ENCODE measurements around the gene ALLC. TPM values are rescaled to one million over a fixed set of nuclear protein-coding genes. Genes with fewer than 3 reads are reported as not detected.

Gene ALLC
- total and polyA plus RNA-seq, 2 donors (not counting 1 experiment from before 2014, with no cell fraction given): not detected

DNA sequence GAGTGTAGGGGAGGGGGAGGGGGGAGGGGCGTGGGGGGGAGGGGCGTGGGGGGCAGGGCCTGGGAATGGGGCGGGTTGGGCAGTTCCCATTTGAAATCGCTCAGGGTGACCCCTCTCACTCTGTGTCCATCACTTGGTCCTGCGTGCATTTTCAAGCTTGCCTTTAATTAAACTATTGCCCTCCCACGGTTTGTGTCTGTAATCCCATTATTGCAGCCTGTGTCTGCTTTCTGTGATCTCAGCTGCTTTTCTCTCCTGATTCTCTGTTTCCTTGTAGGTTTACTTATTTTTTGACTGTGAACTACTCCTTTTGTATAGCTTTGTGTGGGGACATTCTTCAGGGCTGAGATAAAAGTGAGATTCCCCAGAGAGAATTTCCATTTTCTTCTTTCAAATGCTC, 46.7 kb downstream of the ALLC start:
- TF ChIP-seq, protein P1, sequence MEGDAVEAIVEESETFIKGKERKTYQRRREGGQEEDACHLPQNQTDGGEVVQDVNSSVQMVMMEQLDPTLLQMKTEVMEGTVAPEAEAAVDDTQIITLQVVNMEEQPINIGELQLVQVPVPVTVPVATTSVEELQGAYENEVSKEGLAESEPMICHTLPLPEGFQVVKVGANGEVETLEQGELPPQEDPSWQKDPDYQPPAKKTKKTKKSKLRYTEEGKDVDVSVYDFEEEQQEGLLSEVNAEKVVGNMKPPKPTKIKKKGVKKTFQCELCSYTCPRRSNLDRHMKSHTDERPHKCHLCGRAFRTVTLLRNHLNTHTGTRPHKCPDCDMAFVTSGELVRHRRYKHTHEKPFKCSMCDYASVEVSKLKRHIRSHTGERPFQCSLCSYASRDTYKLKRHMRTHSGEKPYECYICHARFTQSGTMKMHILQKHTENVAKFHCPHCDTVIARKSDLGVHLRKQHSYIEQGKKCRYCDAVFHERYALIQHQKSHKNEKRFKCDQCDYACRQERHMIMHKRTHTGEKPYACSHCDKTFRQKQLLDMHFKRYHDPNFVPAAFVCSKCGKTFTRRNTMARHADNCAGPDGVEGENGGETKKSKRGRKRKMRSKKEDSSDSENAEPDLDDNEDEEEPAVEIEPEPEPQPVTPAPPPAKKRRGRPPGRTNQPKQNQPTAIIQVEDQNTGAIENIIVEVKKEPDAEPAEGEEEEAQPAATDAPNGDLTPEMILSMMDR (conservative IDR thresholded peaks at IDR 0.05 in 1 of 2, IDR thresholded peaks at IDR 0.05 in 1 of 2; ENCODE audit: low read depth in 1 of 2, low read length in 2 of 2): no peak
- no peak for TF ChIP-seq EZH2 (IDR thresholded peaks at IDR 0.05; ENCODE audit: low read length, missing control alignments)
- DNase-seq (ENCODE audit: low read depth in 2 of 2): no peak
- Histone ChIP-seq H3K79me2 (ENCODE audit: control insufficient read depth, insufficient read depth, low read length) (no peaks in the 10 kb centered on the region), H3K4me1 (ENCODE audit: control insufficient read depth, extremely low read depth, insufficient read depth, low read length) (no peaks in the 10 kb centered on the region), H3K9me3 (ENCODE audit: control insufficient read depth, insufficient read depth, low read depth, low read length) (no peaks in the 10 kb centered on the region), H2AFZ (ENCODE audit: low read length) (no peak overlapping the region), H3K9ac (ENCODE audit: insufficient read depth, low read length) (no peak overlapping the region), H3K27ac (ENCODE audit: insufficient read depth, low read length) (no peak overlapping the region), H3K4me2 (ENCODE audit: extremely low read depth, insufficient read depth, low read length) (no peak overlapping the region), H3K36me3 (ENCODE audit: control insufficient read depth, insufficient read depth, low read length) (no peaks in the 10 kb centered on the region), H4K20me1 (ENCODE audit: control insufficient read depth, extremely low read depth, insufficient read depth, low read length) (no peaks in the 10 kb centered on the region), H3K4me3 (replicated peaks in 1 of 4; ENCODE audit: control extremely low read depth in 1 of 4, insufficient read depth in 1 of 4, low read depth in 3 of 4, low read length in 4 of 4) (no peak overlapping the region), H3K27me3 (ENCODE audit: control insufficient read depth, insufficient read depth, low read length) (no peaks in the 10 kb centered on the region)

DNA sequence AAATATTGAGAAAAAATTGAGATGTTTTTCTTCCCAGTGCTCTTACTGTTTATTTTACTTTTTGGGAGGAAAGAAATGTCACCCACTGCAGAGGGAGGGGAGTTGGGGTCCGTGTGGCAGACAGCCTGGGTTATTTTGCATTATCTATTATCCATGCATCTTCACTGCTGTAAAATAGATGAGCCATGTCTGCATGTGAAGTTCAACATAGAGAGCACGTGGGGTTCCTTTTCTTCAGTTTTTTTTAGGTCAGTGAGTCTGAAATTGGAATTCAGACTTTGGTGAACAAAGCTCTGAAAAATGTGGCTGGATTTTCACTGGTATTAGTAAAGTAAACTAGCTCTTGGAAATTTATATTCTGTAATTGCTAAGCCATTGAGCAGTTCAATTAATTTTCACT, 47.8 kb downstream of the ALLC start:
- no peak overlapping the region for H3K4me2 ChIP-seq (ENCODE audit: extremely low read depth, insufficient read depth, low read length)
- no peaks in the 10 kb centered on the region for H4K20me1 ChIP-seq (ENCODE audit: control insufficient read depth, extremely low read depth, insufficient read depth, low read length)
- no peaks in the 10 kb centered on the region for H3K9me3 ChIP-seq (ENCODE audit: control insufficient read depth, insufficient read depth, low read depth, low read length)
- no peak overlapping the region for H3K27ac ChIP-seq (ENCODE audit: insufficient read depth, low read length)
- H3K27me3 ChIP-seq (ENCODE audit: control insufficient read depth, insufficient read depth, low read length): no peaks in the 10 kb centered on the region
- H3K9ac ChIP-seq (ENCODE audit: insufficient read depth, low read length): no peak overlapping the region
- no peak for TF ChIP-seq EZH2 (IDR thresholded peaks at IDR 0.05; ENCODE audit: low read length, missing control alignments)
- TF ChIP-seq, protein P1 (conservative IDR thresholded peaks at IDR 0.05 in 1 of 2, IDR thresholded peaks at IDR 0.05 in 1 of 2; ENCODE audit: low read depth in 1 of 2, low read length in 2 of 2): no peak
- no peaks in the 10 kb centered on the region for H3K79me2 ChIP-seq (ENCODE audit: control insufficient read depth, insufficient read depth, low read length)
- H3K4me3 ChIP-seq (replicated peaks in 1 of 4; ENCODE audit: control extremely low read depth in 1 of 4, insufficient read depth in 1 of 4, low read depth in 3 of 4, low read length in 4 of 4): no peak overlapping the region
- no peak for DNase-seq (ENCODE audit: low read depth in 2 of 2)
- H2AFZ ChIP-seq (ENCODE audit: low read length): no peak overlapping the region
- H3K4me1 ChIP-seq (ENCODE audit: control insufficient read depth, extremely low read depth, insufficient read depth, low read length): no peaks in the 10 kb centered on the region
- no peaks in the 10 kb centered on the region for H3K36me3 ChIP-seq (ENCODE audit: control insufficient read depth, insufficient read depth, low read length)

DNA sequence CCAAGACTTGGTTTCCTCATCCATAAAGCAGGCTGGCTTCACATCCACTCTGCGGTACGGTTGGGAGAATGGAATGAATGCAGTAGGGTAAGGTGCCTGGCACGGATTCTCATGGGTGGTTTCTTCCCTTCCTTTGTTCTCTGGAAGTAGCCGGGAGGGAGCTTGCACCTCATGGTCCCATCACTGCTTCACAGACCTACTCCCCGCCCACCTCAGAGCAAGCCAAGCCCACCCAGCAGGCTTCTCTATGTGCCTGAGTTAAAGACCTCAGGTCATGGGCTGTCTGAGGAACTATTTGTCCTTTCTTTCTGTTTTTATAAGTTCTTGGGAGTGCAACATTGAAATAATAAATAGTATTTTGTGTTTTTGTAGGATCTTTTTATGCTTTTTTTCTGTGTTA, 48.9 kb downstream of the ALLC start:
- Histone ChIP-seq H2AFZ (ENCODE audit: low read length) (no peak overlapping the region), H3K9ac (ENCODE audit: insufficient read depth, low read length) (no peak overlapping the region), H3K4me1 (ENCODE audit: control insufficient read depth, extremely low read depth, insufficient read depth, low read length) (no peaks in the 10 kb centered on the region), H3K4me3 (replicated peaks in 1 of 4; ENCODE audit: control extremely low read depth in 1 of 4, insufficient read depth in 1 of 4, low read depth in 3 of 4, low read length in 4 of 4) (no peak overlapping the region), H3K27ac (ENCODE audit: insufficient read depth, low read length) (no peak overlapping the region), H3K27me3 (ENCODE audit: control insufficient read depth, insufficient read depth, low read length) (no peaks in the 10 kb centered on the region), H3K79me2 (ENCODE audit: control insufficient read depth, insufficient read depth, low read length) (no peaks in the 10 kb centered on the region), H3K36me3 (ENCODE audit: control insufficient read depth, insufficient read depth, low read length) (no peaks in the 10 kb centered on the region), H3K4me2 (ENCODE audit: extremely low read depth, insufficient read depth, low read length) (no peak overlapping the region), H3K9me3 (ENCODE audit: control insufficient read depth, insufficient read depth, low read depth, low read length) (no peaks in the 10 kb centered on the region), H4K20me1 (ENCODE audit: control insufficient read depth, extremely low read depth, insufficient read depth, low read length) (no peaks in the 10 kb centered on the region)
- TF ChIP-seq, protein P1 (conservative IDR thresholded peaks at IDR 0.05 in 1 of 2, IDR thresholded peaks at IDR 0.05 in 1 of 2; ENCODE audit: low read depth in 1 of 2, low read length in 2 of 2): no peak
- no peak for TF ChIP-seq EZH2 (IDR thresholded peaks at IDR 0.05; ENCODE audit: low read length, missing control alignments)
- DNase-seq (ENCODE audit: low read depth in 2 of 2): no peak
